Natural killer cell (primary cell): Measurements from ENCODE around the gene FAAP100. TPM values are rescaled to one million over a fixed set of nuclear protein-coding genes. Genes with fewer than 3 reads are reported as not detected.

Experiments
- ATAC-seq, 3 donors: fragments of 150-1000 bp in 2 of 3; fragments of 200-7000 bp in 1 of 3; cut with Tn5 transposase; 1 replicate in 1 of 3; 2 replicates in 2 of 3; pipeline ENCODE4 v1.10.0; 2021; ENCODE audit warnings: mild to moderate bottlenecking in 2 of 3, moderate library complexity in 2 of 3
- DNase-seq, 2 donors: peaks; one replicate each; pipeline versions ENCODE4 v3.0.0 to v3.0.0-alpha.2; 2013 to 2021; ENCODE audit warnings: mixed read lengths in 1 of 2
- H3K27ac ChIP-seq: one replicate; pipeline ENCODE4 v1.5.1; 2013; ENCODE audit warnings: mild to moderate bottlenecking, low read length
- H3K27me3 ChIP-seq: one replicate; pipeline ENCODE4 v1.6.1; 2013; ENCODE audit warnings: low read length; ENCODE audit not compliant: control insufficient read depth, insufficient read depth
- H3K36me3 ChIP-seq: one replicate; pipeline ENCODE4 v1.6.1; 2013; ENCODE audit warnings: low read length; ENCODE audit not compliant: control insufficient read depth, insufficient read depth
- H3K4me1 ChIP-seq: one replicate; pipeline ENCODE4 v1.6.1; 2013; ENCODE audit warnings: low read length; ENCODE audit not compliant: control insufficient read depth, insufficient read depth
- H3K4me3 ChIP-seq: one replicate; pipeline ENCODE4 v1.5.1; 2013; ENCODE audit warnings: low read length
- H3K9me3 ChIP-seq: one replicate; pipeline ENCODE4 v1.6.1; 2013; ENCODE audit warnings: low read length; ENCODE audit not compliant: control insufficient read depth, insufficient read depth
- H3K27ac Mint-ChIP-seq, 2 donors: one replicate each; pipeline ENCODE4 v1.8.0; 2022; ENCODE audit warnings: mild to moderate bottlenecking in 2 of 2, mixed read lengths in 2 of 2, moderate library complexity in 1 of 2
- H3K27me3 Mint-ChIP-seq, 2 donors: one replicate each; pipeline ENCODE4 v1.8.0; 2022; ENCODE audit warnings: low read depth in 2 of 2, mixed read lengths in 2 of 2
- H3K36me3 Mint-ChIP-seq: one replicate; pipeline ENCODE4 v1.8.0; 2022; ENCODE audit warnings: mixed read lengths
- H3K4me1 Mint-ChIP-seq, 2 donors: one replicate each; pipeline ENCODE4 v1.8.0; 2022; ENCODE audit warnings: mixed read lengths in 2 of 2
- H3K4me3 Mint-ChIP-seq: one replicate; pipeline ENCODE4 v1.8.0; 2022; ENCODE audit warnings: mild to moderate bottlenecking, moderate library complexity, mixed read lengths
- H3K9me3 Mint-ChIP-seq, 2 donors: one replicate each; pipeline ENCODE4 v1.8.0; 2022; ENCODE audit warnings: mixed read lengths in 2 of 2
- CTCF ChIP-seq: fragments of 200-600 bp; IDR thresholded peaks from one replicate; pipeline ENCODE4 v1.8.0; 2022; ENCODE audit warnings: antibody characterized with exemption
- WGBS: methylation state at CpG from one replicate; pipeline ENCODE4 v1.1.7; 2013; ENCODE audit warnings: missing lambda C conversion rate; ENCODE audit not compliant: insufficient coverage; 5-methylcytosine and 5-hydroxymethylcytosine counted together
- intact Hi-C: fragments of 100-400 bp; cut with micrococcal nuclease; formaldehyde crosslinking; loops from one replicate; pipeline ENCODE4 v1.14.2; 2022
- total RNA-seq, 4 donors: library from RNA; stranded (reverse); fragments of 120-200 nt in 1 of 4; gene quantifications; one replicate each; pipeline versions ENCODE4 v1.2.3 to v1.2.4, GENCODE V29; 2013 to 2022

The FAAP100 gene
- total RNA-seq, 3 donors from 2014 or later (not counting 1 experiment from before 2014, with no cell fraction given) = 31.8 to 34.5 (median 33.1) TPM

GRCh38 chr17:81549826-81550225, 2.3 kb downstream of the FAAP100 start:
- 98% methylated on average over 8 of the region's 8 CpGs for WGBS
- no peaks in the 10 kb centered on the region for H3K36me3 Mint-ChIP-seq
- peaks cover 30% of the 10 kb centered on the region for H3K4me1 ChIP-seq
- peaks cover 32% of the 10 kb centered on the region for H3K36me3 ChIP-seq
- H3K27me3 ChIP-seq = no peaks in the 10 kb centered on the region
- H3K27ac Mint-ChIP-seq = no peak overlapping the region
- H3K9me3 Mint-ChIP-seq = no peaks in the 10 kb centered on the region
- no peak overlapping the region for H3K27ac ChIP-seq
- peaks cover 24 to 32% of the 10 kb centered on the region in 2 donors for H3K4me1 Mint-ChIP-seq
- H3K4me3 ChIP-seq = no peak overlapping the region
- intact Hi-C loops = no loop called here
- H3K9me3 ChIP-seq = no peaks in the 10 kb centered on the region
- no peak for ATAC-seq
- no peak for DNase-seq
- peak overlapping the region; percentile 74 for H3K4me3 Mint-ChIP-seq
- no peak for TF ChIP-seq CTCF
- no peaks in the 10 kb centered on the region for H3K27me3 Mint-ChIP-seq

GRCh38 chr17:81549031-81549557, 3.1 kb downstream of the FAAP100 start:
- no peak for ATAC-seq
- H3K9me3 Mint-ChIP-seq = no peaks in the 10 kb centered on the region
- peak overlapping the region; percentile 13 for H3K4me3 Mint-ChIP-seq
- DNase-seq = no peak
- intact Hi-C loops = no loop called here
- no peak for TF ChIP-seq CTCF
- Histone ChIP-seq H3K36me3 (peaks cover 38% of the 10 kb centered on the region), H3K27ac (no peak overlapping the region), H3K4me3 (no peak overlapping the region), H3K4me1 (peaks cover 27% of the 10 kb centered on the region), H3K9me3 (no peaks in the 10 kb centered on the region), H3K27me3 (no peaks in the 10 kb centered on the region)
- WGBS = 96% methylated on average over 16 of the region's 16 CpGs
- H3K27ac Mint-ChIP-seq = no peak overlapping the region
- no peaks in the 10 kb centered on the region for H3K27me3 Mint-ChIP-seq
- H3K36me3 Mint-ChIP-seq = no peaks in the 10 kb centered on the region
- peaks cover 22 to 29% of the 10 kb centered on the region in 2 donors for H3K4me1 Mint-ChIP-seq

- Histone ChIP-seq H3K4me1 (peaks cover 14% of the 10 kb centered on the region), H3K36me3 (peaks cover 49% of the 10 kb centered on the region), H3K27me3 (no peaks in the 10 kb centered on the region), H3K4me3 (no peak overlapping the region), H3K27ac (no peak overlapping the region), H3K9me3 (no peaks in the 10 kb centered on the region)
- no peak for DNase-seq
- 95% methylated on average over 14 of the region's 14 CpGs for WGBS
- no peaks in the 10 kb centered on the region for H3K9me3 Mint-ChIP-seq
- intact Hi-C loops = no loop called here
- H3K27me3 Mint-ChIP-seq = no peaks in the 10 kb centered on the region
- no peak overlapping the region for H3K27ac Mint-ChIP-seq
- peaks cover 8 to 14% of the 10 kb centered on the region in 2 donors for H3K4me1 Mint-ChIP-seq
- no peak for TF ChIP-seq CTCF
- no peak overlapping the region for H3K4me3 Mint-ChIP-seq
- H3K36me3 Mint-ChIP-seq = no peaks in the 10 kb centered on the region
- no peak for ATAC-seq
Measured at GRCh38 chr17:81547614-81547982, 4.6 kb downstream of the FAAP100 start.

GRCh38 chr17:81546906-81547613, 5.1 kb downstream of the FAAP100 start:
- 96% methylated on average over 36 of the region's 36 CpGs for WGBS
- DNase-seq = no peak
- no peak overlapping the region for H3K4me3 ChIP-seq
- no peaks in the 10 kb centered on the region for H3K27me3 ChIP-seq
- no peak for TF ChIP-seq CTCF
- Mint-ChIP-seq H3K4me3 (no peak overlapping the region), H3K27ac (no peak overlapping the region), H3K27me3 (no peaks in the 10 kb centered on the region), H3K4me1 (peaks cover 8 to 14% of the 10 kb centered on the region in 2 donors), H3K9me3 (no peaks in the 10 kb centered on the region), H3K36me3 (no peaks in the 10 kb centered on the region)
- no peaks in the 10 kb centered on the region for H3K9me3 ChIP-seq
- peaks cover 52% of the 10 kb centered on the region for H3K36me3 ChIP-seq
- H3K4me1 ChIP-seq = peaks cover 14% of the 10 kb centered on the region
- no peak overlapping the region for H3K27ac ChIP-seq
- ATAC-seq = no peak
- intact Hi-C loops = no loop called here
